ENCODE data around the gene RS1.

RS1 gene

DNA sequence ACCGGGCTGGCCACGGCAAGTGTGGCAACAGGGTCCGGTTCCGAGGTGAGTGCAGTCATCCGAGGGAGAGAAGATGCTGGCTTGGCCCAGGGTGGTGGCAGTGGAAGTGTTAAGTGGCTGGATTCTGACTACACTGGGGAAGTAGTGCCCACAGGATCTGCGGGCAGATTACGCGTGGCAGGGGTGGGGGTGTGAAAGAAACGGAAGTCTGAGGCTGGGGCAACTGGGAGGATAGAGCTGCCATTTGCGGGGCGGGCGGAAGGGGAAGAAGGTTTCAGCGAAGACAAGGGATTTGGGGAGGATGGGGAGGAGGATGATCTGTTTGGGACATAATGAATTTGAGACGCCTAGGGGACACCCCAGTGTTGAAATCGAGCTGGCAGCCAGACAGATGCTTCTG is 5.3 kb downstream of the RS1 start:
- DNase-seq: no peak

DNA sequence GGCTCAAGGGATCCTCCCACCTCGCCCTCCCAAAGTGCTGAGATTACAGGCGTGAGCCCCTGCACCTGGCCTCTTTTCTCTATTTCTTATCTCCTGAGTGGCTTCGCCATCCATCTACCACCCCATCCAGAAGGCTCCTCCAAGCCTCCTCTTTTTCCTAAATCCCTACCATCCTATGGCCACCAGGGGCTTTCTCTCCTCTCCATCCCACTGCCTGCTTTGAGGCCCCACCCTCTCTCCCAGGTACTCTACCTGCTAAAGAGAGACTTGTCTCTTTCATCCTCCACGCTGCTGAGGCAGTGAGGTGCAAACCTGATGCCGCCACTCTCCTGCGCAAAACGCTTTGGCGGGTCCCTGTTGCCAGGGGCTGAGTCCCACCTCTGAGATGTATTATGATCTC is 7.0 kb downstream of the RS1 start:
- no peak for DNase-seq

DNA sequence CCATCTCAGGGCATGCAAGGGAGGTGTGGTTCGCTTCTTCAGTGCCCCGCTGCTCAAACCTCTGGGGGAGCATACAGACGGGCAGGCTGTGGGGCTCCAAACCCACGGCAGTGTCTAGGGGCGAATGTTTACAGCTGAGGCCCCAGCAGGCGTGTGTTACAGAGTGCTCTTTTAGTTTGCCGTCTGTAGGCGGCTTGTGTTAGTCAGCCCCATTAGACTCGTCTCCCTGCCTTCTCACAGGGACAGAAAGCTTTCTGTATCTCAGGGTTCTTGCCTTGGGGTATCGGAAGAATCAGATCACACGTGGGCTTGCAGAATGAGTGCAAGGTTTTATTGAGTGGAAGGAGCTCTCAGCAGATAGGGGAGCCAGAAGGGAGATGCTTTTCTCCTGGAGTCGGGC is 10.6 kb downstream of the RS1 start:
- DNase-seq: no peak

DNA sequence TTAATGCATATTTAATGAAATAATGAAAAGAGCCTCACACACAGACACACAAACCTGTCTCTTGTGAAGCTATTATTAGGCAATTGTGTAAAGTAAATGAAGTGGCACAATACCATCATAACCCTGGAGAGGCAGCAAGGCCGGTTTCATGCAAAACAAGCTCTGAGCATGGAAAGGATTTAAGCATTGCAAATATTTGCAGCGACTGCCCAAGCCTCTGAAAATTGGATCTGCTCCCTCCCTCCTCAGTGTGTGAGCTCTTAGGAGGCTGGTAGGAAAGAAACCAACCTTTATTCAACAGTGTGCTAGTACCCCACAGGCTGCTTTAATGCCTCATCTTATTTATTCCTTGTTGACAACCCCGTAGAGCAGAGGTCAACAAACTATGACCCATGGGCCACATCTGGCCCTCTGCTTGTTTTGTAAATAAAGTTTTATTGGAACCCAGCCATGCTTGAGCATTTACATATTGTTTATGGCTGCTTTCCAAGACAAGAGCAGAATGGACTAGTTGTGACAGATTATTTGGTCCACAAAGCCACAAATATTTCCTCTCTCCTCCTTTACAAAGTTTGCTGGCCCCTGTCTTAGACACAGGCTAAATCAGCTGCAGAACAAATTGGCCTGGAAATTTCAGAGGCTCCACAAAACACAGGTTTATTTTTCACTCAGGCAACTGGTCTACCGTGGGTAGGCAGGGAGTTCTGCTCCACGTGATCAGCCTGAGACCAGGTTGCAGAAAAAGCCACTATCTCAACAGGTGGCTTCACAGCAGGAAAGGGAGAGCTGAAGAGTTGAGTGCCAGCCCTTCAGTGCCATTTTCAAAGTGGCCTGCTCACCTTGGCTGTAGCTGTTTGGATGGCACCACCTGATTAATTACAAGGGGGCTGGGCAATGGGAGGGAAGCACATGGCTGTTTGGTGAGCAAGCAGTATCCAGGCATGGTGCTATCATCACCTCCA is 16.8 kb downstream of the RS1 start:
- no peak for DNase-seq

DNA sequence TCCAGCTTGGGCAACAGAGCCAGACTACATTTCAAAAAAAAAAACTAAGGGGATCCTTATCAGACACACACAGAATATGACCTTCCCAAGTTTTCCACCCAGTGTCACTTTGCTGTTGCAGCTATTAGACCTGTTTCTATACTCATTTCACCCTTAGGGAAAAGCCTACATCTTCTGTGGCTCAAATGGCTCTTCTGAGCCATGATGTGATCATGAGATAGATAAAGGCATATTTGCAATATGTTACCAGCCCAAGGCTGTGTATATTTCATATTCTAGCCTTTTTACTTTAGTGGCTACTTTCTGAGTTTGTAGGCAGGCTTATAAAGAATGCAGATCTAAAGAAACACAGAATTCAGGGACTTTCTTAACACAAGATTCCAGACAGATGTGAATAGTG is 19.3 kb downstream of the RS1 start:
- DNase-seq: no peak

DNA sequence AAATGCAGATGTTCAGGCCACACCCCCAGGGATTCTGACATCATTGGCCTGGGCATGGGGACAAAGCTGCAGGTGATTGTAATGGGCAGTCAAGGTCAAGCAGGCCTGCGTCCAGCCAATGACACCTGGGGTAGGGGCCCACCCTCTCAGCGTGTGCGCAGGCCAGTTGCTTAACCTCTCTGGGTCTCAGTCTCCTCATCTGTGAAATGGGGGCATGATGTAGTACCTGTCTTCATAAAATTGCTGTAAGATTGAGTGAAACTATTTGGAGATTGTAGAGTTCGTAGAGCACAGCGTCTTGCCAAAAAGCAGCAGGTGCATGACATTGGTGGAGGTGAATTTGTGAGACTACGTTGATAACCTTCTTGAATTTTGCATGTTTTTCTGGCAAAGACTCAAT is 21.2 kb downstream of the RS1 start:
- DNase-seq: no peak

DNA sequence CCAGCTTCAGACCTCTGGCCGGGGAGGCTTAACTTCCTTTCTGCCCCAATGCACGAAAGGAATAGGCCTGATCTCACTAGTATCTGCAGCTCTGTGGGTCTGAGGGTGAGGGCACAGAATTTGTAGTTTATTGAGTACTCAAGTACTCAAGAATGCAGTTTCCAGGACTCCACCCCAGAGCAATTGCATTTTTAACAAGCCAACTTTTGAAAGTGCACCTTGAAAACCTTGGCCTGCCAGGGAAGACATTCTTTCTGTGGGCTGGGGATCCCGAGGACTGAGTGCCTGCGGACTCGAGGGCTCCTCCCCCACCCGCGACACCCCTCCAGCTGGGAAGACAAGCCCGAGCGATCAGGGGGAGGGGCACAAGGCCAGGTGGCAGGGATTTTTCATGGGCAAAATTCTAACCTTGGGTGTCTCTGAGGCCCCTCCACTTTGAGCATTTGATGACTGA is 22.4 kb downstream of the RS1 start:
- no peak for DNase-seq

DNA sequence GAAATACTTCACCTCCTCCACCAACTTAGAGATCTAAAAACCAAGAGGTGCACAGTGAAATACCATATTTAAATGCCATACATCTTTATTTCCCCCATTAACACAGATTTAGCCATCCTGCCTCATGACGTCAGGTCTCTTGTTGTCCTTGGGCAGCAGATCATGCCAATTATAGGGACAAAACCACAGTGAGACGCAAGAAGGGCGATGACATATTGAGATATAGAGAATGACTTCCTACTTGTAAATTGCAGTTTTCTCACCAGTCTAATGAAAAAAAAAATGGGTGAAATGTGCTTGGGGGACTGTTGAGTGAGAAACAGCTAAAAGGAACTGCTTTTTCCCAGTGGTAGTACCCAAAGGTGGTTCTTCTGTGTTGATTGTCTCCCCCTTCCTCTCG is 24.3 kb downstream of the RS1 start:
- DNase-seq: no peak

DNA sequence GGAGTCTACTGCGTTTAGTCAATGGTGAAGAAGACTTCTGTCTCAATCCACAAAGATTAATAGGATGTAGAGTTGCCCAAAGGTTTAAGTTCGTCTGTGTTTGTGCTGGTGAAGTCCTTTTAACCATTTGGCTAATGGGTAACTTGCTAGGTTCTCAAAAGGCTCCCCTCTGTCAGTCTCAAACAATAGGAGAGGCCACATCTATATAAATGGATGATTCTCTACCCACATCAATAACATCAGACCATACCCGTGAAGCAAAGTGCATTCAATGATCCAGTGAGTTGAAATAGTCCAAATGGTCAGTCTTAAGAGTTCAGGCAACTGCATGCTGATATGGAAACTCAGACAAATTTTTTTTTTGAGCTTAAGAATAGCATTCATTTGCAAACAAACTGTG is 28.1 kb downstream of the RS1 start:
- no peak for DNase-seq

DNA sequence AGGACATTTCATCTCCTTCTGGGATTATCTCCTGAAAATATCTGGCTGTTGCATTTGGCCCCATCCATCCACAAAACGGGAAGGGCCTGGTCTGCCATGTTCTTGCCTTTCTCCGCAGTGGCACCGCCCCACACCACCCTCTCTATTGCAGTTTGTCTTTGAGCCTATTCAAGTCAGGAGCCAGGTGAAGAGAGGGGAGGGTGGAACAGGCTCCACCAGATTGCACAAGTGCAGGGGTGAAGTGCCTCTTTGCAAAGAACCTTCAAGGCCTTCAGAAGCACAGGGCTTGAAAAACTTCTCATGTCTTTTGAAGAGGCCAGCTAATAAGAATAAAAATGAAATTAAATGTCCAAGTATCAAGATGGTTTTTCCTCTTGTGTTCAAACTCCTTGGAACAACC is 28.7 kb downstream of the RS1 start:
- no peak for DNase-seq

DNA sequence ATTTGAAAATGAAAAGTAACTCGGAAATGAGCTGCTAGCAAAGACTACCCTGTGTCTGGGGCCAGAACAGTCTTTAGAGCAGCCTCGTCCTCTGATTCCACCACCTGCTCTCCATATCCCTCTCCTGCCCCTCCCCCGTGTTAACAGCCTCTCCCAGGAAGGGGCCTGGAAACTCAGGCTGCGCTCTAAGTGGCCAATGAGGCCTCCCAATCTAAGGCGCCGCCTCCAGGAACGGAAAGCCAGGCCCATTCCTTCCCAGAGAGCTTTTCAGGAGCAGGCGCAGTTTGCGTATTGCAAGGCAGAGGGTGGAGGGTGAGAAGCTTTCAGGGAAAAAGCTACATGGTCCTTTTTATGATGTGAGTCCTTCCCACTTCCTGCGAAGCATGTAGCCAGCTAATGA is 31.2 kb downstream of the RS1 start:
- no peak for DNase-seq

DNA sequence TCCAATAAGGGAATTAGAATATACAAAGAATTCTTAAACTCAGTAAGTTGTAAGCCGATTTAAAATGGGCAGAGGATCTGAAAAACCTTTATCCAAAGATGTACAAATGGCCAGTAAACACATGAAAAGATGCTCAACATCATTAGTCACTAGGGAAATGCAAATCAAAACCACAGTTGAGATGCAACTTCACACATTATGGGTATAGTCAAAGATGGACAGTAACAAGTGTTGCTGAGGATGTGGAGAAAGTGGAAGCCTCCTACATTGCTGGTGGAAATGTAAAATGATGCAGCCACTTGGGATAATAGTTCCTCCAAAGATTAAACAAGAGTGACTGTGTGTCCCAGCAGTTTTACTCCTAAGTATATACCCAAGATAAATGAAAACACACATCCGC is 32.6 kb downstream of the RS1 start:
- DNase-seq: no peak

DNA sequence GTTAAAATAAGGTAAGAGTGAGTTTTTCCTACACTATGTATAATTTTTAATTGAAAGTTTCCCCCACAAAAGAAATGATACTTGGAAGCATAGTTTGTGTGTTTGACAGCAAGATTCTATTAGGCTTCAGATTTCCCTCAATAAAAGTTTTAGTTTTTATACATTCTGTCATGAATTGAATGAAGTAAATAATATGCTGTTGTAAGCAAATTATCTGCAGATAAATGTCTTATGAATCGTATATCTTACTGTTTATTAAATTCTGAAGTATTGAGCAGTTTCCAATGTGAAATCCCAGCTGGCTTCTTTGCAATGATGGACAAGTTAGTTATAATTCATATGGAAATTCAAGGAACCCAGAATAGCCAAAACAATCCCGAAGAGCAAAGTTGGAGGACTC is 33.5 kb downstream of the RS1 start:
- DNase-seq: no peak

DNA sequence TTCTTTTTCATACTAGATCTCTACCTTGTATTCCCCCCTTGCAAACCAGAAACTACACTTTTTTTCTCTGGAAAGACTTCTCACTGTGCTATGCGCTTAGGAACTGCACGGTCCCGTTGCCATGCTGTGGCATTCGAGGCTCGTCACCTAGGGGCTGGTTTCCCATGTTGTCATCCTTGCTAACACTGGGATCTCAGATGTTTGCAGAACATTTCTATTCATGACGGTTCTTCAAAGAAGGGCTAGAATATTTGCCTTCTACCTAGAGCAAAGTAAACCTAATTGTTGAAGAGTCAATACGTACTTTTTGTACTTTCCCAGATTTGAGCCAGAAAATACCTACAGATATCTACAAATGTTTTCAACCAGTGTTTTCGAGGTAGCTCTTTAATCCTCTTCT is 41.0 kb downstream of the RS1 start:
- DNase-seq: no peak

DNA sequence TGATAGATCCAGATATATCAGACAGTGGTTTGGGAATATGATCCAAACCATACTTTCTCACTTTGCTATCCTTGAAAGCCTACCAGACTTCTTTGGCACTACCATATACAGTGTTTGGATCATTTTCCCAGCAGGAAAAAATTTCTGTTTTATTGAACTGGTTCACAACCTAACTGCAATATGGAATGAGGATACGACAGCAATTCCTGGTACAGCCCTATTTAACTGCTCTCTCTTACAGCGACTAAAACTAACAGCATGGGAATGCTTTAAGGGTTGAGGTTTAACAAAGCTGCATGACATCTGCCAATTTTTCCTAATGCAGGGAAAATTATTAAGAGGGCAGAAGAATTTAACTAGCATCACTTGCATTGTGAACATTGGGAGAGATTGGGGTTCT is 47.3 kb downstream of the RS1 start:
- no peak for DNase-seq

DNA sequence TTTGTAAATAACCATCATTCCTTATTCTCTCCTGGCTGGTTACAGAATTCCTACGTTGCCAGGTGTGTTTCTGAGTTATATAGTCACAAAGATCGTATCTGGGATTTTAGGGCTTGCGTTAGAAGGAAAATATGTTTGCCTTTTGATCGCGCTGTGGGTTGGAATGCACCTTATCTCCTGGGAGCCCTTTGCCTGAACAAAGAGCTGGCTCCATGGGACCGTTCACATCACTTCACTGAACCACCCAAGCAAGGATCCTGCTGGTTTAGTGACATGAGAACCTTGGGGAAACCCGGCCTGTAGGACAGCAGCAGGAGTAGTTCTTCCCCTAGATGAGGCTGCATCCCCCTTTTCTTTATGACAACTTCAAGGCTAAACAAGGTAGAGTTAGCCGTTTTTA is 51.6 kb downstream of the RS1 start:
- no peak for DNase-seq

DNA sequence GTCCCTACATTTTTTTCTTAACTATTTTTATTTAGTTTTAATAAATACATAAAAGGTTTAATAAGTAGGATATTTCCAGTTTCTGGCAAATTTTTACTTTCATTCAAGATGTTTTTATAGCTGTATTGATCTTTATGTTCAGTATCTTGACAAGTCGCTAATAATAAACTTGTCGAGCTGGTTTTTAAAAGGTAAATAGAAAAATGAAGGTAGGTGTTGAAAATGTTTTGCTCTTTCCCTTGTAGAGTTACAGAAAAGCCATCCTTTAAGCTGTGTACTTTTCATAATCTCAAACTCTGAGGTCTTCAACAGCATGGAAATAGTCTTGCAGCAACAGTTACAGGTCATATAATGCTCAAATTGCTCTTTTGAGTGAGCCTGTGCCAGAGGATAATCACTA is 52.6 kb downstream of the RS1 start:
- no peak for DNase-seq

DNA sequence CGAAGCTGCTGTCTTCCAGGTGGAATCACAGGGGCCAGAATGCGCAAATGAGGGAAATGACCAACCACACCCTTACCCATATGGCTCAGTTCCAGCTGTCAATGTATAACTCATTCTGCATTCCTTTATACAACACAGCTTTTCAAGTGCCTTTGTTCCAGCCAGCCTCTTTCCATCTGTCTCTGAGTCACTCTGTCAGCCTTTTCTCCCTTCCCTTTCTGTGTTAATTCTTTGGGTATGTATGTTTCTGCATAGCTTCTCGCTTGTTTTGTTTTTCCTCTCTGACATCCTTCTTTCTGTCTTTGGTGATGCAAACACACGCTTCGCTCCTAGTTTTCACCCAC is 54.5 kb downstream of the RS1 start:
- DNase-seq: no peak

DNA sequence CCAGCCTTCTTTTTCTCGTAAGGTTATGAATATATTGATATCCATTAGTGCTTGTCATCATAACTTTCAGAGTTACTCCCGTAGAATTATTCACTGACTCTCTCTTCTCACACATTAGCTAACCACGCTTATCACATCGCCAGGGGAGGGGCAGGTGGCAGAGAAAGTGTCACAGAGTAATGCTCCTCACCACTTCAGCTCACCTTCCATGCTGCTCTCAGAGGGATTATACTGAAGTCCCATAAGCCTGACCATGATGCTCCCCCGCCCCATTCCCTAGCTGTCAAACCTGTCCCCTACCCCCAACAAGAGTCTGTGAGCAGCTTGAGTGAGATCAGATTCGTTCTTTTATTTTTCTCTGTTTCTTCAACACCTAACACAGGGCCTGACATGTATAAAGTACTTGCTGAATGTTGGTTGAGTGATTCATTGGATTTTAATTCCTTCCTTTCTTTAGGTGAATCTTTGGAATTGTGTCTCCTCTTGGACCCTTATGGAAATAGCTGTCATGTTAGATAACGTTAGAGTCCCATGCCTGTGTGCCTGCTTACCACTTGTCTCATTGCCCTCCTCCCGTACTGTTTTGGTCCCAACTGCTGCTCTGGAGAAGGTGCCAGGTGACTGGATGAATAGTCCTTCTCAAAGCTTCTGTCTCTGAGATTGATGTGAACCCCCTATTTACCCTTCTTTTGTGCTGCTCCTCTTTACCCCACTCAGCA is 55.1 kb downstream of the RS1 start:
- DNase-seq: no peak

DNA sequence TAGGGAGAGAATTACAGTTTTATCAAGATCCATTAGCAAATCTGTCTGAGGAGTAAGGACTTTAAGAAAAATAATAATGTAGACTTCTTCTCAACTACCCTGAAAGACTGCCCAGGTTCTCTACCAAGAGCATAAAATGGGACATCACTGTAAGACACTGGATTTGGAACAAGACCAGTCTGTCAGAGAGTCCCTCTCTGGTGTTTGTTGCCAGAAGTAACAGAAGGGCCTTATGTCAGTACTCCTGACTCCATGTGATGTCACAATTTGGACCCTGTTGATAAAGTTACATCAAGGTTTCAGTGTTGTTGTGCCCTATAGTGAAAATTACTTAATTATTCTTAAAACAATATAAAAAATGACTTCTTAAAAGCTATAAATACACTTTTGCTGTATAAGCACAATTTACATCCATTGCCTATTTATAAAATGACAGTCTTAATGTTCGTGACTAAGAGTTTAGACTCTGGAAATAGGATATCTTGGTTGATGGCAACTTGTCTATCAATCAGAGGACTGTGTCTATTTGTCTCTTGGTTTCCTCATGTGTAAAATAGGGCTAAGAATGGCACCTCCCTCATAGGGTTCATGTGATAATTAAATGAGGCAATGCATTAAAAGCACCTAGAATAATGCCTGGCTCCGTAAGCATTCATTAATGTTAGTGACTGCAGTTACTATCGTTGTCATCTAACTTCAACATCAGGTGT is 57.8 kb downstream of the RS1 start:
- DNase-seq: no peak

DNA sequence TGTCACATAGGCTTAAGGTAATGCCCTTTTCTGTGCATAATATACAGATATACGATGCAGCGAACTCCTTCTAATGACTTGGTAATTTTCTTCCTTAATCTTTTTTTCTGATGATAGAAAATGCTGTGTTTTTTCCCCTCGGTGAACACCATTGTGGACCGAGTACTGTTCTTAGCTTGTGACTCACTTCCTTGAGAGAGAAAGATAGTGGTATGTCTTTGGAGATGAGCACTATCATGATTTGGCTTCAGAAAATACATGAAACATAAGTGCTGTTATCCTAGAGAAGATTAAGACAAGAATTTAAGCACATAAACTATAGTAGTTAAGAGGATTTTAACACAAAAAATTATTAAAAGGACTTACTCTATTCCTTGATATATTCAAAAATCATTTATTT is 63.9 kb downstream of the RS1 start:
- no peak for DNase-seq

DNA sequence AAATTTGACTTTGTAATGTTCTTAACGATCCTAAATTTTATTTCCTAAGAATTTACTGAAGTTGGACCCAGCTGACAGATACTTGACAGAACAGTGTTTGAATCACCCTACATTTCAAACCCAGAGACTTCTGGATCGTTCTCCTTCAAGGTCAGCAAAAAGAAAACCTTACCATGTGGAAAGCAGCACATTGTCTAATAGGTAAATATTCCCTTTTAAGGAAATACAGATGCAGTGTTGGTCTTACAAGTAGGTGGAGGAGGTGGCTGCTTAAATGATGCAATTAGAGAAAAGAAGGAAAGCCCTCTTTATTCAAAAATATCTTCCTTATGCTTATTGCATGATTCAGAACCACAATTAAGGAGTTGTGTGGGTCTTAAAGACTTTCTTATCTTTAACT is 73.5 kb downstream of the RS1 start:
- no peak for DNase-seq

DNA sequence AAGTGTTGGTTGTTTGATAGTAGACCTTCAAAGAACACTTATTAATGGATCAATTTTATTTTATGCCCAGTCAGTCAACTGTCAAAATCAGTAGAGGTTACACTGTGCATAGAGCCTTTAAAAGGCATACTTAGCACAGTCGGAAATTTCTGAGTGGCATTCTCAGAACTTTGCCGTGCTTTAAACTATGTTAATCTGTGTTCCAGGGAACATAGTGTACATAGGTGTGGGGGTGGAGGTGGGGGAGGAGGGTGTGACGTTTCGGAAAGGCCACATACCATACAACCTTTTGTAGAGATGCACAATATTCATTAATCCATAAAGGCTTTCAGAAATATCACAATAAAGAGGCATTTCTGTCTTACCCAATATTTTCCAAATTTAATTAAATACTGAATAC is 75.8 kb downstream of the RS1 start:
- DNase-seq: no peak

DNA sequence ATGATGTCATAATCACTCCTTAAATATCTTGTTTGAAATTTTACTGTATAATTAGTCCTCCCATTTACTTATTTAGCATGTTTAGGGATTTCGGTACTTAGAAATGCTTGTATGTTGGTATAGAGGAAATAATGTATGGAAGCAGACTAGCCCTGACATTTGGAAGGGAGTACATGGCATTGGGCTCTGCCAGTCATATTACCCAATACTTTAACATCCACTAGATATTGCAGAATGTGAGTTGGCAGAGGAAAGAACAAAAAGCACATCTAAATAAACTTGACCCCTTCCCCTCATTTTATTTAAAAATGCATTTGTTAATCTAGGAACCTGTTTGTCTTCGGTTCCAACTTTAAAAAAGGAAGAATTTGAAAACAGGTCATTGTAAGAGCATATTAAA is 77.8 kb downstream of the RS1 start:
- no peak for DNase-seq

Data from DMS153 (cell line).